GM18870 (cell line): Measurements from ENCODE around the gene ADCY7.
"Not testable (repeated sequence)": the region's sequence is repeated elsewhere in the genome, so short reads cannot be mapped to it uniquely, and the experiment has no call there.

ENCODE experiments used
- ATAC-seq: cut with Tn5 transposase; IDR thresholded peaks from one replicate; pipeline ENCODE4 v1.9.1; 2021; ENCODE audit warnings: moderate library complexity; ENCODE audit not compliant: unreplicated experiment

ADCY7 gene

DNA sequence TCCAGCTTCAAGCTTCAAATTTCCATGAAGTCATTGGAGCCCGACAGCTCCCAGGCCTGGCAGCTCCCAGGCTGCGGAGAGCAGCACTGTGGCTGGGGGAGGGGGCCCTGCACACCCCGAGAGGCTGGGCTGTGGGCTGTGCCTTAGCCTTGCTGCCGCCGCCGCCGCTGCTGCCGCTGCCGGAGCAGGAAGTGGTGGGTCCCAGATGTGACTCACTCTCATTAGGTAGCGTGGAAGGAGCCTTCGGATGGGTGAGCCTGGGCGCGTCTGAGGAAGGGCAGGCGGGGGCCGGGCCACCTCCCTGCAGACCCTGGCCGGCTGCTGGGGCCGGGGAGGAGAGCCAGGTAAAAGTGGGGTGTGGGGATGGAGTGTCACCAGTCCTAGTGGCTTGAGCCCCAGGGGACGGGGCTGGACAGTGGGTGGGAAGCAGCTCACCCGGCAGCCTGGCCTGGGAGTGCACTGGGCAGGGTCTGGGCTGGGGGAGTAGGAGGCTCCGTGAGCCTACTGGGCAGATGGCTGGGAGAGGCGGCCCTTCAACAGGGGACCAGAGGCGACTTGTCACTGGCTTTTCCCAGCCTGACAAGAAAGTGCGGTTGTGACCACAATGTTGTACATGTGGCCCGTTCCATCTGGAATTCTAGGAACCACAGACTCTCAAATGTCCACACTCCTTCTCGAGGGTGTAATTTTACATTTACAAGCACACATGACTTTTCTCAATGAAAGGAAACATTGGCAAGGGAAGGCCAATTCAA is at the start of gene ADCY7:
ADCY7 (plus strand) TSS at position 215 of the 755 bp plus-strand sequence. CDS start 21,629 bp downstream, outside the sequence.
- ATAC-seq, result peak; percentile 68

DNA sequence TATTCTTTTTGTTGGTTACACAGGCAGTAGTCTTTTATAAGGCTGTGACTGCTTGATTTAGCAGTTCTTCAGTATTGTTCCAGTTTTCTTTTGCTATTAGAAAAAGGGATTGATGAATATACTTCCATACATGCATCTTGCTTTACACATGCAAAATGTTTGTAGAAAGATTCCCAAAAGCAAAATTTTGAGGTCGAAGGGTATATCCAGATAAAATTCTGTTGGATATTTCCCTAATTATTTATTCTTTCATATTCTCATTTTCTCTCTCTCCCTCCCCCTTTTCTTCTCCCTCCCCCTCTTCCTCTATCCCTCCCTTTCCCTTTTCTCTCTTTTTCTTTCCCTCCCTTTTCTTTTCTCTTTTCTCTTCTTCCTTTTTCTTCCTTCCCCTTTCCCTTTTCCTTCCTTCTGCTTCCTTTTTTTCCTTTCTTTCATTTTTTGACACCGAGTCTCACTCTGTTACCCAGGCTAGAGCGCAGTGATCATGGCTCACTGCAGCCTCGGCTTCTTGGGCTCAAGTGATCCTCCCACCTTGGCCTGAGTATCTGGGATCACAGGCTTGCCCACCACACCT is 46.9 kb upstream of the ADCY7 start:
- no peak for ATAC-seq

DNA sequence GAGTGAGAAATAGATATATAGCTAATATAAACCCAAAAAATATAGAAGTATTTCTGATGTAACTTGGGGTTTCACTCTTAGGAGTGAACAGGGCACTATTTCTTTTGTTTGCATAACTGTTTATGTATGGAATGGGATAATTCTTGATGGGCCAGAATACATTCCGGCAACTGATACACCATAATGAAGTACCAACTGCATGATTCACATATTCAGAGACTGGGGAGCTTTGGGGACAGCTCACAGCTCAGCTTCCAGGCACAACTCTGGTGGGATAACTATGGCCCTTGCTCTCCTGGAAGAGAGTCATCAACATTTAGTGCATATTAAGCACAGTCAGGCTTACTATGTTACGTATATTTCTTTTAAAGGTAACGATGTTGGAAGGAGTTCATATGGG is 42.1 kb upstream of the ADCY7 start:
- ATAC-seq, result no peak

DNA sequence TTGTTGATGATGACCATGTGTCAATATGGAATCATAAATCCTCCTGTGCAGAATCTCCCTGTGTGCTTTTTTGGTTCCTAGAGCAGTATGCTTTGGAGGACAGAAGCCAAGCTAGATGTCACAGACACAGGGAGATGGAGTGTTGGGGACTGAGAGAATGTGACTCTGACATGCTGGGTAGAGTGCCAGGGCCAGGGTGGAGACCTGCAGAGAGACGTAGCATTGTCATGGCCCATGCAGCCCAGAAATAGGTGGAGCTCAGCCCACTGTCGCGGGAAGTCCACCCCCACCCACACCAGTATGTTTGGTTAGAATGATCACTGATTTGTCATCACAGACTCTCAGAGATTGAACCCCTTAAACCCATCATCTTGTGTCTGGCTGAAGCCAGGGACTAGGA is 39.2 kb upstream of the ADCY7 start:
- ATAC-seq, result no peak

DNA sequence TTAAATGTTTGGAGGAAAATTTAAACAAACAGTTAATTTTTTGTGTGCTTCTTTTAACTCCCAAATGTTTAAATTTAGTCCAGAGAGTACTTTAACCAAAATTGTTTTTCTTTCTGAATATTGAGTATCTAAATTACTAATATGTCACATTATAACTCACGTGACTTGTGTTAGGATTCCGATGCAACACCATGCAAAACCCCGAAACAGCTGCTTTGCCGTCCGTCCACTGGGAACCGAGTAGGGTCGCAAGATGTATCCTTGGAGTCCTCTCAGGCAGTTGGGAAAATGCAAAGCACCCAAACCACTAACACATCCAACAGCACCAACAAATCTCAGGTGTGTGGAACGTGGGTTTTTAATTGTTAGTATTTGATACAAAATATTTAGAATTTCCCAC is 38.7 kb upstream of the ADCY7 start:
- no peak for ATAC-seq

DNA sequence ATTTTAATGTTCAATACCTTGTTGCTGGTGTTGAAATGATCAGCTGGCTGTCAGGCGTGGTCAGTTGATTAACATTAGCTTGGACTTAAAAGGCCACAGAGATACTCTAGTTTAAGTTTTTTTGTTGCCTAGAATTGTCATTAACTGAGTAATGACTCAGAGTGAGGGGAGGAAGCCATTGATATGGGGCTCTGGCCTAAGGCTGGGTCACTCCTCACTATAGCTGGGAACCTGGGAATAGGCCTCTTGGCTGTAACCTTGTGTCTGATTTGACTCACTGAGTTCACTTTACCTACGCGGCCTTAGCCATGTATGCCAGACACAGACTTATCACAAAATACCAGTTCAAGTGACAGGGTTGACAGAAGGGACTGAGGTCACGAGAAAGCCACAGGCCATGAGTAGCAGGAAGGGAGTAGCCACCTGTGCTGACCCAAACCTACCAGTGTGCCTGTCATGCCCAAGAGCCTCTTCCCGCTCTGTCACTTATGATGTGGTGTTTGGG is 37.9 kb upstream of the ADCY7 start:
- ATAC-seq, result no peak

DNA sequence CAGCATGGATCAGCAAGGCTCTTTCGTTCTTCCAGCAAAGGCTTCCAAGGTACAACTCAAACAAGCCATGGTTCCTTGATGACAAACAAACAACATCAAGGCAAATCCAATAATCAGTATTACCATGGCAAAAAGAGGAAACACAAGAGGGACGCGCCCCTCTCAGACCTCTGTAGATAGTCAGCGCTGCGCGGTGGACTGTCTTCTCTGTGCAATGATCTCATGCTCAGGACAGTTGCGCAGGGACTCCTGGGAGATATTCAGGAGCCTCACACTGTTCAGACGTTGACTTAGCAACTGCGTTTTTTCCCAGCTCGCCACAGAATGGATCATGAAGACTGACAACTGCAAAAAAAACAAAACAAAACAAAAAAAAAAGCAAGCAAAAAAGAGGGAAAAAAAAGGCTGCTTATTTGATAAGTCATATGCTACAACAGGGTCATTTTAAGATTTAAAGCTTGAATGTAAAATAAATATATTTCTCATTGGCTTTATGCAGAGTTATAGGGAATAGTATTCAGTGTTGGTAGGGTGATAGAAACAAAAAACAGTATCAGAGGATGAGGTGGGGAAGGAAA is 37.1 kb upstream of the ADCY7 start:
- no peak for ATAC-seq

DNA sequence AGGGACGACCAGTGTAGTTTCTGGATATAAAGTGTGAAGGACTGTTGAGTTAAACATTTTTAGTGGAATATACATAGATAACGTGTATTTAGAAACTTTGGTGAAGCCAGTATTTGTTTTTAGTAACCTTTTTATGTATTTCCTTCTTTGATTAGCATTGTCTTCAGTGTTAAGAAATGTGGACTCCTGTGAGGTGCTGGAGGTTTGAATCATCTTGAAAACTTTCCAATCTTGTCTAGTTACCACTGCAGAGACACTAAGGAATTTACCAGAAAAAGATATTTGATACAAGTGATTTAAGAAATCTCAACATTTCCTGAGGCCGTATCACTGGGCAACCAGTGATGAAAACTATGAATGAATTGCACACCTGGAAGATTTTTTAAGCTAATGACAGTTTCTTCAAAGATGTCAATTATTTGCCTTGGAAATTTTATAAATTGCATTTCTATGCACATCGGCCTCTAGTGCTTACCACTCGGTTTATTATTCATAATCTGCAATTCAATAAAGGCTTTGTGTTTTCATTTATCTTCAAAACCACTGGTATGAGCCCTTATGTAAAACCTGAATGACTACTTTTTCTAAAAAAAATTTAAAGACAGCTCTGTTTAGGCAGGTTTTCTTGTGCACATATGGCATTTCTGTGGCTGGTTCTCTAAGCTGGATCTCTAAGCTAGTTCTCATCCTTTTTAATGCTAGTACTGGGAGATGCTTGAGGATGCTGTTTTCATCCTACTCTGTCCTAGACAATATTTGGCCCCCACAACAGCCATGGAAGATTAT is 31.4 kb upstream of the ADCY7 start:
- no peak for ATAC-seq

DNA sequence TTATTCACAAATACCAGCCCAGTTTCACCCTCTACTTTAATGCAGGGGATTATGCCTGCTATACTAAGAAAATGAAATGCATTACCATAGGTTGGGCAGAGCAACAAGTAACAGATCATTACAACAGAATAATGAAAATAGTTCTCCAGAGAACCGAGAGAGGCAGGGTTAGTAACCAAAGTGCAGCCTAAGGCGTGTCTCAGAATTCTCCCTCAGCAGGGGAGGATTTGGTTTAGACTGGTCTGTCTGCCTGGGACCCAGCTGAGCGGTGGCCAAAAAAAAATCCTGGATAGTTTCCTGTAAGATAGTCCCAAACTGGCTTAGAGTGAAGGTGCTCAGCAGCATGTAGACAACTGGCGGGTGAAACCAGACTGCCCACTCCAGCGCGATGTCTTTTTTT is 30.8 kb upstream of the ADCY7 start:
- no peak for ATAC-seq

DNA sequence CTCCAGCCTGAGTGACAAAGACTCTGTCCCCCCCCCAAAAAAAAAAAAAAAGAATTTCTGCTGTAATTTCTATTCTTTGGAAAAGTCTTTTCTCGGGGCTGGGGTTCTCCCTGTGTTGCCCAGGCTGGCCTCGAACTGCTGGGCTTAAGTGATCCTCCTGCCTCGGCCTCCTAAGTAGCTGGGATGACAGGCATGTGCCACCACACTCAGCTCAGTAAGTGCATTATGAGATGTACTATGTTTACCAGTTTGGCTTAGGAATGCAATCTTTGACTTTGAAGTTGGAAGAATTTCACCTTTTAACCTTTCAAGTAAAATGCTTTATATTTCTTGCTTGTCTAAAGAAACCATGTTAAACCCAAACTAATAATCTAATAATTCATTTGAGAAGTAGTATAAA is 28.0 kb upstream of the ADCY7 start:
- no peak for ATAC-seq

DNA sequence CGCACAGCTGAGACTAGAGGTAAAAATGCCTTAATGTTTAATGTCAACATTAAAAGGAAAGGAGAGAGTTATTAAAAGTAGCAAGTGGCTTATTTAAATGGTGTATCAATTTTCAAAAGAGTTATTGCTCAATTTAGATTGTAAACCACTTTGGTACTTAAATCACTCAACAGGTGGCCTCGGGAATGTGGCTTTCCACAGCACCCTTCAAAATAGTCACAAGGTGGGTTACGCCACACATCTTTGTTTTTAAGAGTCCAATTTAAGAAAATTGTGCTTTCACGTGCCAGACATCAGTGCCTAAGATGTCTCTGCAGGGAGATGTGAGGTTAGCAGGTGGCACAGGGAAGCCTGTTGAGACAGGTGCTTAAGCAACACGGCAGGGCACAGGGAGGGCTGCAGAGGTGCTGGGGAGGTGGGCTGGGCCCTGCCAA is 27.5 kb upstream of the ADCY7 start:
- ATAC-seq, result no peak

DNA sequence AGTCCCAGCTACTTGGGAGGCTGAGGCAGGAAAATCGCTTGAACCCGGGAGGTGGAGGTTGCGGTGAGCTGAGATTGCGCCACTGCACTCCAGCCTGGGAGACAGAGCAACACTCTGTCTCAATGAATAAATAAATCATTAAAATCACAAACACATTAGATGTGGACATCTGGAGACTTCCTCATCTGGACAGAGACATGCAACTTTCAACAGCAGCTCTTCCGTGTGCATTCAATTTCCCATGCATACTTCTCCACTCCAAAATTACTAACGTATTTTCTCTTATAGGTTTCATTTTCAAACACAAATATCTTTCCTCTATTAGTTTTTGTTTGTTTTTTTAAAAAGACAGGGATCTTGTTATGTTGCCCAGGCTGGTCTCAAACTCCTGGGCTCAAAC is 23.3 kb upstream of the ADCY7 start:
- not testable (repeated sequence) for ATAC-seq

DNA sequence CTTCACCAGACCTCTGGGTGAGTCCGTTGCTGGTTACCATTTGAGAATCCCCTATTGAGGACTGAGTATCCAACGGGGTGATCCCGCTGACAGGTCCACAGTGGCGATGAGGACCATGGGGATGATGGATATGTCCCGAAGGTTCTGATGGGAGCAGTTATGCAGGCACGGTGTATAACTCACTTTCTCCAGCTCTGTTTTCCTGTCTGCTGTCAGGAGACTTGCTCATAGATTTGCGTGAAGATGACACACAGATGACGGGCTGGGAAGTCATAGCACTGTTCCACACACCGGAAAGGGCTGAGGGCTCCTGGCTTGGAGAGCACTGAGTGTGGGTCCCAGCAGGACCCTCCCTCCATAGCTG is 22.2 kb upstream of the ADCY7 start:
- no peak for ATAC-seq

DNA sequence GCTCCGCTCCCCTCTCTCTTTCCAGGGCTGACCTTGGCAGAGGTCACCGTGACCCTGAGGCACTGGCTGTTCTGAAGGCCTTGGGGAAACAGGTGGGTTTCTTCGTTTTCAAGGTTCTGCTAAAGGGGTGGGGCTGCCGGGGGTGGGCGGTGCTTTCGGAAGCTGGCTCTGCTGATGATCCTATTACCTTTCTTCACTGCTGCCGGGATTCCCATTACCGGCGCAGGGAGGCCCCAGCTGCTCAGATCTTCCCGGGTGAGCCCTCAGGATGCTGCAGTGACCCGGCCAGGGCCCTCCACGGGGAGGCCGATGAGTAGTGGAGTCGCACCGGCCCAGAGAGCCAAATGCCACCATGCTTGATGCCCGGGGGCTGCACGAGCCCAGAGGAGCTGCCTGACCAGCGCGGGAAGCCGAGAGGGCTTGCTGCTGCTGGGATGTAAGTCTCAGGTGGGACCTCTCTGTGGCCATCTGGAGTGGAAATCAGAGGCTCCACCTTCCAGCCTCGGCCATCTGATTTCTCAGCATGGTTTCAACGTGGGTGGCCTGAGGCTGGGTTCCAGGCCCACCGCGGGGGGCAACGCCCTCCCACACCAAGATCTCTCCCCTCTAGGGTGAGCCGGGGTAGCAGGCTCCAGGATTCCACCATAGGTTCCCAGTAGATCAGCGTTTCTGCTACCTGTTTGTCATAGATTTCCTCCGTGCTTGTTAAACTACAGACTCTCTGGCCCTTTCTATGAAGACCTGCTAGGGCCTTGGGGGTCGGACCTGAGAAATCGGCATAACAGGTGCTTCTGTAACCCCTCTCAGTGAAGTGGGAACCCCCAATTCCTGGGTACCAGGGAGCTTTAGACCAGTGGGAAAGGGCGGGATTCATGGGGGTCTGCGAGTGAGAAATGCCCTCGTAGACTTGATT is 21.6 kb upstream of the ADCY7 start:
- no peak for ATAC-seq

DNA sequence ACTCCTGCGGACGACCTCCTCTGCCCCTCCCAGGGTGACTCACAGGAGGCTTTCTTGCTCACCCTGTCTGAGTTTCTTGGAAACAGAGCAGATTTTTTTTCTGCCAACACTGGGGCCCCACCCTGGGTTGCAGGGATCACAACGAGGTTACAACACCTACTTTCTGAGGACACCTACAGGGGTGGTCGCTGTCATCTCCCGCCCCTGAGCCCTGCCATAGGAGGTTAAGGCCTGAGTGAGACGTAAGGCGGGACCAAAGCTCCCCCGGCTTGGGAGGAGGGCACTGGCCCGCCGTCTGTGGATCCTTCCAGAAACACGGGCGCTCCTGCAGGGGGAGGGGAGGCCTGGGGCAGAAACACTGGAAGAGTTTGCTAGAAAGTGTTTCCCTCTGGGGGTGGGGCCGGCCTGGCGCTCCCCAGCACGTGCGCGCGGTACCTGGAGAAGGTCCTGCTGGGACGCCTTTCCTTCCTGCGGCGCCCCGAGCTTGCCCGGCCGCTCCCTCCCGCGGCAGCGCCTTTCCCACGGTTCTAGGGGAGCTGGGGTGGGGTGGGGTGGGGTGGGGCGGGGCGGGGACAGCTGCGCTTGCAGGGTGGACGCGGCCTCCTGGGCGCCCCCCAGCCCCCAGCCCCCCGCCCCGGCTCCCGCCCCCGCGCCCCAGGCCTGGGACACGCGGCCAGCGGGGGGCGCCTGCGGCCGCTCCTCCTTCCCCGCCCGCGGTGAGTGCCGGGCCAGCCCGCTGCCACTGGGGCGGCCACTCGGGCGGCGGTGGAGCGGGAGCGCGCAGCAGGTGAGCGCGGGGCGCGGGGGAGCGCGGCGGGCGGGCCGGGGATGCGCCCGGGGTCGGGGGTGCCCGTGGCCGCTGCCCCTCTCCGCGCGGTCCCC is 20.7 kb upstream of the ADCY7 start:
- ATAC-seq, result no peak

DNA sequence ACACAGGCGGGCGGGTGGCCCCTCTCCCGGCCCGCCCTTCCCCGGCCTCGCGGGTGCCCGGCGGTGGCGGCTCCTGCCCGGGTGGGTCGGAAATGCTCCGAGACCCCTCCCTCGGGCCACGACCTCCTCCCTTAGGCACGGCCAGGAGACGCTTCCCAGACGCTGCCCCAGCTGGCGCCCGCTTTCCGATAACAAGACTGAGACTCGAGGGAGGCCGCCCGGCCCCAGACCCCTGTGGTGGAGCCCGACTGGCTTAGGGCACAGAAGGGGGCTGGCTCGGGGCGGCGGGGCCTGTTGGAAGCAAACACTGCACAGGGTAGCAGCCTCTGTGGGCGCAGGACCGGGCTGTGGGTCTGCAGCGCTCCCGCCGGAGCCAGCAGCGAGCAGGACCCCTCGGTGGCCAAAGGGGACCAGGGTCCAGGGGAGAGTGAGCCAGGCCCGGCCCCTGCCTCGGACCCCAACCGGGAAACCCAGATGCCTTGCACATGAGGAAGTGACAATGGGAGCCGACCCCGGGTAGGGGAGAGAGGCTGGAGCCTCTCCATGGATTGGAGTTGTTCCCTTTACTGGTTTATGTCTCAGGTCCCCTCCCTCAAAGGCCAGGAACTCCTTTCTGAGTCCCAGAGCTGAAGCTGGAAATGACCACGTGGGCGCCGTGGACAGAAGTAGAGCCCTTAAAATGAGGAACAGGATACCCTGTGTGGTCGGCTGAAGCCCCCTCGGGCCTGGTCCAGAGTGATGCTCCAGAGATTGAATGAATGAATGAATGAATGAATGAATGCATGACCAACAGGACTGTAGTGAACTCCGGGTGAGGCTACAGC is 19.8 kb upstream of the ADCY7 start:
- ATAC-seq, result no peak

DNA sequence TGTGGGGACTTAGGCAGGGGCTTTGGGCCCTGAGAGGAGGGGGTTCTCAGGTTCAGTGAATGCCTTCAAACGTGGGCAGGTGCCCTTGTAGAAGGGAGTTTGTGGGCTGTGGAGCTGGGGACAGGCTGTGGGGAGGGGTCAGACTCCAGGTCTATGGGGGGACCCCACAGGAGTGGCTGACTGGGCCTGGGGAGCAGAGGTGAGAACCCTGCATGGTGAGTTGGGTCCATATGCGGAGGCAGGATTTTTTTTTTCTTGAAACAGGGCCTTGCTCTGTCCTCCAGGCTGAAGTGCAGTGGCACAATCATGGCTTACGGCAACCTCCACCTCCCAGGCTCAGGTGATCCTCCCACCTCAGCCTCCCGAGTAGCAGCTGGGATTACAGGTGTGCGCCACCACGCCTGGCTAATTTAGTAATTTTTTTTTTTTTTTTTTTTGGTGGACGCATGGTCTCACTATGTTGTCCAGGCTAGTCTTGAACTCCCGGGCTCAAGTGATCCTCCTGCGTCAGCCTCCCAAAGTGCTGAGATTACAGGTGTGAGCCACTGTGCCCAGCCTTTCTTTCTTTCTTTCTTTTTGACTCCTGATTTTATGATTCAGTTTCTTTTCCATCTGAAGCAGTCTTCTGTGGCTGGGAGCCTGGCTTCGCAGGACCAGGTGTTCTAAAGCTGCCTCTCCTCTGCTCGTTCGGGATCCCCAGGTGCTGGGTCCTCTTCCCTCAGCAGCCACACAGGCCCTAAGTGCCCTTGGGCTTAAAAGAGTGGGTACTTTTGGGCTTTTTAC is 19.0 kb upstream of the ADCY7 start:
- ATAC-seq, result no peak
